ENCODE results near the gene PCDH17. TPM values are rescaled to one million over a fixed set of nuclear protein-coding genes. Genes with fewer than 3 reads are reported as not detected.

Gene PCDH17
- total RNA-seq, 1 experiment from 2014 or later = 0.11 TPM

- Histone ChIP-seq H3K9ac (ENCODE audit: low read length) (no peak overlapping the region), H4K20me1 (ENCODE audit: low read length) (no peaks in the 10 kb centered on the region), H3K27me3 (ENCODE audit: low read length) (peaks cover 56% of the 10 kb centered on the region), H3K4me2 (ENCODE audit: low read length) (peak overlapping the region; percentile 71), H3K9me3 (ENCODE audit: low read length) (no peaks in the 10 kb centered on the region), H3K27ac (ENCODE audit: low read length) (no peak overlapping the region), H3K4me1 (ENCODE audit: insufficient read depth, low read length) (no peaks in the 10 kb centered on the region), H3K9me2 (replicated peaks; ENCODE audit: low read length) (no peaks in the 10 kb centered on the region), H3F3A (ENCODE audit: low read length, unreplicated experiment) (no peaks in the 10 kb centered on the region), H2AFZ (ENCODE audit: low read length) (0 out of 2 replicates have a peak overlapping the region, but pooled peaks have one; percentile 18), H3K36me3 (ENCODE audit: low read depth, low read length) (peaks cover 1% of the 10 kb centered on the region; the same call in 1 of the 2 replicates), H3K4me3 (ENCODE audit: low read length) (peak overlapping the region; percentile 46), H3K79me2 (ENCODE audit: low read length) (no peaks in the 10 kb centered on the region)
- peak; percentile 23 for DNase-seq
- no peak for TF ChIP-seq EZH2phosphoT487 (IDR thresholded peaks at IDR 0.05; ENCODE audit: borderline replicate concordance, low read length)
- TF ChIP-seq CTCF (conservative IDR thresholded peaks at IDR 0.05; ENCODE audit: low read depth, low read length) = no peak
- no peak for TF ChIP-seq EZH2 (IDR thresholded peaks at IDR 0.05; ENCODE audit: low read length, unreplicated experiment)
- intact Hi-C loops (cut with micrococcal nuclease) = loop anchor here (5.0 to 10.0 kb wide), 3 partner anchors 87 to 1685 kb away; no protein-coding TSS in a partner anchor
- CTCF ChIA-PET = no interaction called here
- no TSS peak for BruUV-seq (replicated peaks)
- ATAC-seq = peak; percentile 48
- POLR2A ChIA-PET (ENCODE audit: unreplicated experiment) = interaction anchor here (0.6 kb wide), 1 partner anchor 361 kb away, joined by 3 read pairs; no protein-coding TSS in a partner anchor
Observed at GRCh38 chr13:57629821-57630235, 1.7 kb upstream of the PCDH17 start.

- H3K4me1 ChIP-seq (ENCODE audit: insufficient read depth, low read length) = no peaks in the 10 kb centered on the region
- peak overlapping the region; percentile 52 for H3K4me3 ChIP-seq (ENCODE audit: low read length)
- no peaks in the 10 kb centered on the region for H3K9me2 ChIP-seq (replicated peaks; ENCODE audit: low read length)
- H4K20me1 ChIP-seq (ENCODE audit: low read length) = no peaks in the 10 kb centered on the region
- no peaks in the 10 kb centered on the region for H3F3A ChIP-seq (ENCODE audit: low read length, unreplicated experiment)
- H3K27me3 ChIP-seq (ENCODE audit: low read length) = peaks cover 58% of the 10 kb centered on the region
- TF ChIP-seq EZH2phosphoT487 (IDR thresholded peaks at IDR 0.05; ENCODE audit: borderline replicate concordance, low read length) (no peak), EZH2 (IDR thresholded peaks at IDR 0.05; ENCODE audit: low read length, unreplicated experiment) (no peak), CTCF (conservative IDR thresholded peaks at IDR 0.05; ENCODE audit: low read depth, low read length) (no peak)
- ChIA-PET CTCF (no interaction called here), POLR2A (ENCODE audit: unreplicated experiment) (no interaction called here)
- H2AFZ ChIP-seq (ENCODE audit: low read length) = no peak overlapping the region
- ATAC-seq = peak; percentile 17
- BruUV-seq (replicated peaks) = no TSS peak
- no peak overlapping the region for H3K27ac ChIP-seq (ENCODE audit: low read length)
- peak overlapping the region; percentile 71 for H3K4me2 ChIP-seq (ENCODE audit: low read length)
- H3K9me3 ChIP-seq (ENCODE audit: low read length) = no peaks in the 10 kb centered on the region
- peak; percentile 14 for DNase-seq
- no peak overlapping the region for H3K9ac ChIP-seq (ENCODE audit: low read length)
- H3K36me3 ChIP-seq (ENCODE audit: low read depth, low read length) = no peaks in the 10 kb centered on the region
- H3K79me2 ChIP-seq (ENCODE audit: low read length) = no peaks in the 10 kb centered on the region
- intact Hi-C loops (cut with micrococcal nuclease) = no loop called here
Observed at GRCh38 chr13:57630661-57631595, 616 bp upstream of the PCDH17 start.
